Heart left ventricle (tissue), 16 donors: ENCODE data around the gene KRT81. TPM values are rescaled to one million over a fixed set of nuclear protein-coding genes. Genes with fewer than 3 reads are reported as not detected.

Source experiments
- ATAC-seq, 4 donors: fragments of 200-7000 bp; cut with Tn5 transposase; one replicate each; pipeline ENCODE4 v1.9.1; 2020 to 2022; ENCODE audit warnings: moderate library complexity in 4 of 4, mild to moderate bottlenecking in 3 of 4, moderate number of reproducible peaks in 1 of 4
- DNase-seq, 5 donors: peaks; one replicate each; pipeline ENCODE4 v3.0.0-alpha.2; 2020
- H3K27ac ChIP-seq, 12 donors: fragments of 200-600 bp; sonication (generic) in 4 of 12; one replicate each; pipeline versions ENCODE4 v1.5.0 to v1.8.0; 2016 to 2022; ENCODE audit warnings: mild to moderate bottlenecking in 2 of 12
- H3K27me3 ChIP-seq, 9 donors: fragments of 200-600 bp; sonication (generic) in 2 of 9; one replicate each; pipeline versions ENCODE4 v1.5.1 to v1.8.0; 2016 to 2022; ENCODE audit warnings: mild to moderate bottlenecking in 3 of 9
- H3K36me3 ChIP-seq, 9 donors: fragments of 200-600 bp; sonication (generic) in 2 of 9; one replicate each; pipeline versions ENCODE4 v1.5.0 to v1.8.0; 2018 to 2022; ENCODE audit warnings: mild to moderate bottlenecking in 2 of 9
- H3K4me1 ChIP-seq, 12 donors: fragments of 200-600 bp; sonication (generic) in 4 of 12; one replicate each; pipeline versions ENCODE4 v1.5.0 to v1.8.0; 2016 to 2022; ENCODE audit warnings: mild to moderate bottlenecking in 3 of 12
- H3K4me3 ChIP-seq, 12 donors: fragments of 200-600 bp; sonication (generic) in 4 of 12; one replicate each; pipeline versions ENCODE4 v1.5.0 to v1.8.0; 2017 to 2022; ENCODE audit warnings: mild to moderate bottlenecking in 9 of 12, moderate library complexity in 4 of 12
- H3K9me3 ChIP-seq, 12 donors: fragments of 200-600 bp; sonication (generic) in 4 of 12; one replicate each; pipeline versions ENCODE4 v1.5.0 to v1.8.0; 2016 to 2022; ENCODE audit warnings: mild to moderate bottlenecking in 1 of 12
- POLR2A ChIP-seq, 2 donors: fragments of 450-650 bp; IDR thresholded peaks; one replicate each; pipeline ENCODE4 v1.6.1; 2017; ENCODE audit warnings: antibody characterized with exemption in 2 of 2, mild to moderate bottlenecking in 2 of 2, moderate library complexity in 2 of 2
- WGBS, 4 donors: extraction: QIAGEN DNeasy Blood & Tissue Kit in 2 of 4; methylation state at CpG; one replicate each; pipeline versions ENCODE4 v1.1.5 to v1.1.7; 2013 to 2018; 5-methylcytosine and 5-hydroxymethylcytosine counted together
- intact Hi-C, 10 donors: fragments of 100-400 bp; cut with DNase I; formaldehyde crosslinking; loops; one replicate each; pipeline versions ENCODE4 v1.11.1 to v1.14.2; 2022
- polyA plus RNA-seq, 2 donors: library from polyadenylated mRNA; stranded (reverse); fragments of 200-250 nt; gene quantifications; one replicate each; pipeline ENCODE4 v1.2.3, GENCODE V29; 2013
- total RNA-seq, 9 donors: library from RNA; depleted of rRNA in 2 of 9; stranded (reverse); fragments of >200 nt in 2 of 9; fragmentation: NEBNext Ultra II Directional in 3 of 9; extraction: Animal tissue kit (Norgen Biotek cat#: 25700) in 3 of 9; gene quantifications; one replicate each; pipeline versions ENCODE4 v1.1.0 to v1.2.4, GENCODE V29; 2016 to 2023
- TF ChIP-seq, protein P1 (sequence below), 12 donors: fragments of 200-600 bp; sonication (generic) in 4 of 12; IDR thresholded peaks; one replicate each; pipeline versions ENCODE4 v1.5.0 to v1.8.0; 2018 to 2022; ENCODE audit warnings: antibody characterized with exemption in 12 of 12, mild to moderate bottlenecking in 5 of 12
- donor health status: ischemic (EF 13 %, LVEDD 7.1; RV severe dilation, severe dysfunction).
- donor health status: healthy with polysubstance abuse.
- donor health status: DM: no; HTN: yes; CAD: no.
- donor health status: DM: no; HTN: no; CAD: no.
- donor health status: ischemic (EF 25% LVEDD 6.9; RV normal size, moderate dysfunction).
- donor health status: ischemic (EF 25% LVEDD 5.7; RV mildly dilated, moderate dysfunction).
- donor health status: healthy.
- donor health status: DM: yes; HTN: yes; CAD: no.
- donor health status: ischemic (EF 35%, LVEDD 5.7; RV mildly dilated, moderate dysfunction).
- donor health status: nonischemic (EF 11% LVEDD 7.7; RV severe dilation, severe dysfunction).
- donor health status: DM: yes; HTN: yes; CAD: no.
- donor health status: PGD.
- donor health status: ischemic (EF 29% LVEDD 5.4; RV normal size, mild dysfunction).
- donor health status: nonischemic (EF 23%, LVEDD 6.1; RV moderate dilation, normal function).

The KRT81 gene
- total and polyA plus RNA-seq, 11 donors, result not detected

DNA sequence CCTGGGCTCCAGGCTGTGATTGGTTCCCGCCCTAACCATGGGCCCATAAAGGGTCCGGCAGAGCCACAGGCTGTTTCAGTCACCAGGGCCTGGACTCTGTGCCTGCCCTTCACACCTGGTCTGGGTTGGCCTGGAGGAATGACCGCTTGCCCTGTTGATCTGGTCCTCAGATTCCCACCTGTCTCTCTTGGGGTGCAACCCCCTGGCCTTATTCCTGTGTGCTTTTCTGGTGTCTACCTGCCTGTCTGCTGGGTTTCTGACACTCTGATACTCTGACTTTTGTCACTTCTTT is 32.8 kb upstream of the KRT81 start:
- Histone ChIP-seq H3K4me3 (no peak overlapping the region), H3K27ac (no peak overlapping the region), H3K27me3 (peaks cover 7 to 44% (median 21%) of the 10 kb centered on the region in 9 donors), H3K36me3 (no peaks in the 10 kb centered on the region), H3K9me3 (no peaks in the 10 kb centered on the region), H3K4me1 (no peaks in the 10 kb centered on the region)
- intact Hi-C loops, result no loop called here
- TF ChIP-seq POLR2A (IDR thresholded peaks at IDR 0.05), result no peak
- TF ChIP-seq, protein P1, sequence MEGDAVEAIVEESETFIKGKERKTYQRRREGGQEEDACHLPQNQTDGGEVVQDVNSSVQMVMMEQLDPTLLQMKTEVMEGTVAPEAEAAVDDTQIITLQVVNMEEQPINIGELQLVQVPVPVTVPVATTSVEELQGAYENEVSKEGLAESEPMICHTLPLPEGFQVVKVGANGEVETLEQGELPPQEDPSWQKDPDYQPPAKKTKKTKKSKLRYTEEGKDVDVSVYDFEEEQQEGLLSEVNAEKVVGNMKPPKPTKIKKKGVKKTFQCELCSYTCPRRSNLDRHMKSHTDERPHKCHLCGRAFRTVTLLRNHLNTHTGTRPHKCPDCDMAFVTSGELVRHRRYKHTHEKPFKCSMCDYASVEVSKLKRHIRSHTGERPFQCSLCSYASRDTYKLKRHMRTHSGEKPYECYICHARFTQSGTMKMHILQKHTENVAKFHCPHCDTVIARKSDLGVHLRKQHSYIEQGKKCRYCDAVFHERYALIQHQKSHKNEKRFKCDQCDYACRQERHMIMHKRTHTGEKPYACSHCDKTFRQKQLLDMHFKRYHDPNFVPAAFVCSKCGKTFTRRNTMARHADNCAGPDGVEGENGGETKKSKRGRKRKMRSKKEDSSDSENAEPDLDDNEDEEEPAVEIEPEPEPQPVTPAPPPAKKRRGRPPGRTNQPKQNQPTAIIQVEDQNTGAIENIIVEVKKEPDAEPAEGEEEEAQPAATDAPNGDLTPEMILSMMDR (IDR thresholded peaks at IDR 0.05), result no peak
- ATAC-seq (no peak), DNase-seq (no peak)
- WGBS, 4 donors, result 72 to 97% (median 82%) methylated on average over 3 of the region's 3 CpGs

DNA sequence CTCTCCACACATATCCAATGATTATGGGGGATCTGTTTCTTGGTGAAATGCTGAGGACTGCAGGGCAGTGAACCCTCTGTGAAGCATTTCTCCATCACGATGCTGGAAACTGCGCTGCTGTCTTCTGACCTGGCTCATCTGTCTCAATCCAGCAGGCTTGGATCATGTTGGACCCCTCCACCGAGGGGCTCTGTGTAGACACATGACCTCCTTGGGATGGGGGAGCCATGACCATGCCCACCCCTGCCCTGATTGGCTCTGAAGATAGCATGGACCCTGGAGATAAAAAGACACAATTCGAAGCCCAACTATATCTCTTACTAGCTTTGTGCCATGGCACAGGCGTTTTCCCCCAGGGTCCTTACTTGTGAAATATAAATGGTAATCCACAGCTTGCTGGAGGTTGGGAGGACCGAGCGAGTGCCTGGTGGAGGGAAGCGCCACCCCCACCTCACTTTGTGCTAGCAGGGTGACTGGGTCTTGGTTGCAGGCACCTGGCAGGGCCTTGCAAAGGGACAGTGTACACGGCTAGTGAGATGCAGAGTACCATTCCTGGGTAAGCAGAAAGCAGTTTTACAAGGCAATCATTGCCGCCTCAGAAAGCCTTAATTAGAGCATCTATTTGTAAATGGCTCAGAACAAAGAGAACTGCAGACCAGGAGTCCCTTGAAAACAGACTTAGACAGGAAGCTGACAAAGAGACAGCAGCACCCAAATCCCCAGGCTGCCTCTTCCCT is 32.2 kb upstream of the KRT81 start:
- no peak overlapping the region for H3K4me3 ChIP-seq
- no peaks in the 10 kb centered on the region for H3K36me3 ChIP-seq
- no peak overlapping the region for H3K27ac ChIP-seq
- WGBS, 4 donors, result 81 to 90% (median 88%) methylated on average over 10 of the region's 10 CpGs
- H3K27me3 ChIP-seq, result peaks cover 7 to 48% (median 21%) of the 10 kb centered on the region in 9 donors
- intact Hi-C loops, result loop anchor here in 1 of 10 donors (2.0 kb wide), 1 partner anchor 163 kb away; no protein-coding TSS in a partner anchor
- ATAC-seq (no peak), DNase-seq (no peak)
- no peaks in the 10 kb centered on the region for H3K9me3 ChIP-seq
- TF ChIP-seq, protein P1 (IDR thresholded peaks at IDR 0.05), result no peak
- no peak for TF ChIP-seq POLR2A (IDR thresholded peaks at IDR 0.05)
- no peaks in the 10 kb centered on the region for H3K4me1 ChIP-seq

DNA sequence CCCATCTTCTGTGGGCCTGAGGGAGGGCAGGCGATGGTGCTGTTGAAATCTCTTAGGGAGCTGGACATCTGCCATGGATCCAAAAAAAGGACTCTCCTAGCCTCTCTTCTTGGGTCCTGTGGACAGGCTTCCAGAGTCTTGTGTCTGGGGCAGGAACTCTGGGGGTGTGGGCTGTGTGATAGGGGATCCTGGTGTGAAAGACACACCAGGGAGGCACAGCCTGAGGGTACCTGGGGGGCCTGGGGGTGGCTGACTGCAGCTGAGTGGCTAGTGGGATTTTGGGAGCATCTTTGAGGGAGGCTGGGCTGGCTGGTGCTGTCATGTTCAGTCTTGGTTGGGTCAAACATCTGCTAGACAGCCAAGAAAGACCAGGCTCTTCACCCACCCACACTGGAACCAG is 31.7 kb upstream of the KRT81 start:
- Histone ChIP-seq H3K27ac (no peak overlapping the region), H3K4me3 (no peak overlapping the region), H3K27me3 (peaks cover 7 to 48% (median 21%) of the 10 kb centered on the region in 9 donors), H3K9me3 (no peaks in the 10 kb centered on the region), H3K4me1 (no peaks in the 10 kb centered on the region), H3K36me3 (no peaks in the 10 kb centered on the region)
- ATAC-seq (no peak), DNase-seq (no peak)
- TF ChIP-seq POLR2A (IDR thresholded peaks at IDR 0.05), result no peak
- TF ChIP-seq, protein P1 (IDR thresholded peaks at IDR 0.05), result no peak
- intact Hi-C loops, result loop anchor here in 1 of 10 donors (2.0 kb wide), 1 partner anchor 162 kb away; no protein-coding TSS in a partner anchor
- WGBS, 4 donors, result 36 to 63% (median 45%) methylated on average over 1 of the region's 1 CpG

DNA sequence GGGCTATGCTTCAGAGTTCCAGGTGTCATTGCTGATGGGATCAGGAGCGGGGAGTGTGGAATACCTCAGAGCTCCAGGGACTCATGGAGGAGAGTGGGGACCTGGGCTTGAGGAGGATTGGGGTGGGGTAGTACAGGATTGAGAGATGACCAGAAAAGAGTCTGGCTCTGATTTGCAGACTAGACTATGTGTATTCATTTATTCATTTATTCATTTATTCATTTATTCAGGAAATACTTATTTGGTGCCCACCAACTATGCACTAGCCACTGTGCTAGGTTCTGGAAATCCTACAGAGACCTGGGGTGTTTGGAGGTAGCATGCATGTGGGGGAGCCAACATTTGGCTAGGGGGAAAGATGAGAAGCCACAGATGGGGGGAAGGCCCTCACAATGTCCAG is 30.7 kb upstream of the KRT81 start:
- TF ChIP-seq, protein P1 (IDR thresholded peaks at IDR 0.05), result no peak
- TF ChIP-seq POLR2A (IDR thresholded peaks at IDR 0.05), result no peak
- ATAC-seq (no peak), DNase-seq (no peak)
- H3K4me3 ChIP-seq, result no peak overlapping the region
- no peaks in the 10 kb centered on the region for H3K36me3 ChIP-seq
- no peaks in the 10 kb centered on the region for H3K4me1 ChIP-seq
- H3K27me3 ChIP-seq, result peaks cover 7 to 48% (median 21%) of the 10 kb centered on the region in 9 donors
- 86 to 100% (median 92%) methylated on average over 1 of the region's 1 CpG for WGBS, 4 donors
- no peaks in the 10 kb centered on the region for H3K9me3 ChIP-seq
- H3K27ac ChIP-seq, result no peak overlapping the region
- intact Hi-C loops, result loop anchor here in 1 of 10 donors (2.0 kb wide), 1 partner anchor 161 kb away; no protein-coding TSS in a partner anchor
